ENCODE data around the gene STH.
"Not testable (repeated sequence)": the region's sequence is repeated elsewhere in the genome, so short reads cannot be mapped to it uniquely, and the experiment has no call there.

The STH gene

GRCh38 chr17:45998987-45999899 lies at the start of gene STH:
Gene STH (plus strand): TSS chr17:45999250. CDS start chr17:45999280, 30 bp downstream.
- DNase-seq: no peak

- no peak for DNase-seq
These were observed 49.2 kb upstream of the STH start for GRCh38 chr17:45949755-45950320.

- no peak for DNase-seq
These were observed 48.2 kb upstream of the STH start for GRCh38 chr17:45950888-45951287.

DNA sequence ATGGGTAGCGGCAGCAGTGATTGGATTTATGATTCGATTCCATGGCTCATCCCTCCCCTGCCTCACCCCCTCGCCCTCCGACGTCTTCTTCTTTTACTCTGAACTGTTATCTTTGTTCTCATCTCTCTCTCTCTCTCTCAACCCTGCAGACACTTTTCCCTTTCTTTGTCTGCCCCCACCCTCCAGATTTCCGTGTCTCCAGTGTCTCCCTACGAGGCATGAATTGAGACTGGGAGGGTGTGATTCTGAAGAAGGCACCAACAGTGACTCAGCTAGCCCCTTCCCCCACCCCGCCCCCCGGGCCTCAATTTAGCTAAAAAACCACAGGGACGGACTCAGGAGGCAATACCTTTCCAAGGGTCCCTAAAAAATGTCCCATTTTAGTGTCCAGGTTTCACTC lies 47.6 kb upstream of the STH start:
- DNase-seq: no peak

DNA sequence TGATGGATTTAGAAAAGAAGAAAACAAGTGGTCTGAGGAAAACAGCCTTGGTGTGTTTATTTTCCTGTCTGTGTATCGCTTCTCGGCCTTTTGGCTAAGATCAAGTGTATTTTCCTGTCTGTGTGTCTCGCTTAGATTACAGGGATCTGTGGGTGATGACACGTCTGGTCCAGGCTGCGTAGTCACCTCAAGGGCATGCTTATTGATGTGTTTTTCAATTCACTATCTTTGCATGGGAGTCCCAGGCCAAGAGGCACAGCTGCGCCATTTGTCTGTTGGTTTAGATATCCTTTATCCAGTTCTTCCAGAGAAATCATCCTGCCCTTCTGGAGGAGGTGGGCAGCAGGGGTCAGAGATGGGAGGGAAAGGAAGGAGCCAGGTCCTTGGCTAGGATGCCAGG lies 47.1 kb upstream of the STH start:
- no peak for DNase-seq

DNA sequence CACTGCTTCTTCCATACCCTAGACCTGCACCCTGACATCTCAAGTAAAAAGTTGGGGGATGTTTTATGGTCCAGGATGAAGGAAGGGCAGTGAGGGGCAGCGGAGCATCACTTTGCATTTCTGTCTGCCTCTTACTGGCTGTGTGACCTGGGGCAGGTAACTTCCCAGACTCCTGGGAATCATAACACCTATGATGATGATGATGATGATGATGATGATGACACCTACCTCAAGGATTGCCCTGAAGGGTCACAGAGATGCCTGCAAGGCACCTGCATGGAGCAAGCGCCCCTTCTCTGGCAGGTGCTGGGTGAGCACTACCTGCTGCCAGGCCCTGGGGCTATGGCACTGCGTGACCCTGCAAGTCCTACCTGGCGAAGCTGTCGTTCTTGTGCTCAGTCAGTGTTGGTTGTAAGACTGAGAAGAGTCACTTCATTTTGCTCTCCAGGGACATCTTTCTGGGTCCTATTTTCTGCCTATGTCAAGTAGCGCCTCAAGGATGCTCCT lies 46.2 kb upstream of the STH start:
- no peak for DNase-seq

DNA sequence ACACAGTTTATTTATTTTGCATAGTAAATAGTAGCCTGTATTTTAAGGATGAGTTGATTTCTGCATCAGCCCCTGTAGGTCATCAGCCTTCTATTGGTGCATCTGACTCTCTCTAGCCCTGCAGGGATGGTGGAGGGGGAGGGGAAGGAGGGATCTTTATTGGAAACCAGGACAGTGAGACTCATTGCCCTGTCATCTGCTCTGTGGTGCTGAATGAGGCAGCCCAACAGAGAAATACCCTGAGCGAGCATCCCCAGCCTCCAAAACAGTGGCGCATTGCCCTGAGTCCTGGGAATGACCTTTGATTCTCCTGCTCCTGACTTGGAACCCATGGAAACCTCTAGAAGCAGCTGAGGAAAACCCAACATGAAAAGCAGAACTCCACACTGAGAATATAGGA lies 45.5 kb upstream of the STH start:
- DNase-seq: no peak

GRCh38 chr17:45954914-45955313 lies 44.1 kb upstream of the STH start:
- no peak for DNase-seq

- DNase-seq: no peak
These were observed 43.7 kb upstream of the STH start for GRCh38 chr17:45955326-45955725.

- no peak for DNase-seq
These were observed 43.0 kb upstream of the STH start for GRCh38 chr17:45956090-45956489.

- DNase-seq: not testable (repeated sequence)
These were observed 42.3 kb upstream of the STH start for GRCh38 chr17:45956746-45957145.

- DNase-seq: no peak
These were observed 40.7 kb upstream of the STH start for GRCh38 chr17:45958307-45958706.

- DNase-seq: no peak
These were observed 39.9 kb upstream of the STH start for GRCh38 chr17:45958994-45959665.

DNA sequence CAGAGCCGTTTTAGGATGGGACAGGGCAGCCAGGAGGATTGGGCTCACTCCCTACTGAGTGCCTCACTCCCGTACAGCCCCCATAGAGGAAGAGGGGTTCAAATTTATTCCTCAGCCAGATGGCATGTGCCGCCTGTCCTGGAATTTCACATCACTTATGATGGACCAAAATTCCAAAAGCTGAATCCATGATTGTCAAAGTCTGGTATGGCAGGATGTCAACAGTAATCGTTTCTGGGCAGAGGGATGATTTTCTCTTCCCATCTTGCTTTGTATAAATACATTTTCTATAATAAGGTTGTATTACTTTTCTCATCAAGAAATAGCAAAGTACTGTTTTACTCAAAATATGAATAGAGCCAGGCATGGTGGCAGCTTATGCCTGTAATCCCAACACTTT lies 38.7 kb upstream of the STH start:
- no peak for DNase-seq

DNA sequence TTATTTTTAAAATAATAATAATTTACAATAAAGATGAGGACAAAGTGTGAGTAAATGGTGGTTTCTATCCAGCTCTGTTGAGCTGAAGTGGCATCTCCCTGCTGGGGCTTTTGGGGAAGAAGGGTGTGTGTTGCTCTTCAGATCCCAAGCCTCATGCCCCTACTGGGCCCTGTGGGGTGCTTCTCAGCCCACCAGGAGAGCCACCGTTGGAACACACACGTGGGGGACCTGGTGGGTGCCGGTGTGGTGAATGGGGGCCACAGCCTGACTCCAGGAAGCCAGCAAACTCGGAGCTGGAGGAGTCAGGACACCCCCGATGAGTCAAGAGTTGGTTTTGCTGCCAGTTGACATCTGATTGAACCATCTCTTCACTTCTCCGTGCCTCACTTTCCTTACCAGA lies 37.8 kb upstream of the STH start:
- DNase-seq: no peak

GRCh38 chr17:45962221-45962972 lies 36.7 kb upstream of the STH start:
- no peak for DNase-seq

GRCh38 chr17:45963283-45963682 lies 35.8 kb upstream of the STH start:
- no peak for DNase-seq

DNA sequence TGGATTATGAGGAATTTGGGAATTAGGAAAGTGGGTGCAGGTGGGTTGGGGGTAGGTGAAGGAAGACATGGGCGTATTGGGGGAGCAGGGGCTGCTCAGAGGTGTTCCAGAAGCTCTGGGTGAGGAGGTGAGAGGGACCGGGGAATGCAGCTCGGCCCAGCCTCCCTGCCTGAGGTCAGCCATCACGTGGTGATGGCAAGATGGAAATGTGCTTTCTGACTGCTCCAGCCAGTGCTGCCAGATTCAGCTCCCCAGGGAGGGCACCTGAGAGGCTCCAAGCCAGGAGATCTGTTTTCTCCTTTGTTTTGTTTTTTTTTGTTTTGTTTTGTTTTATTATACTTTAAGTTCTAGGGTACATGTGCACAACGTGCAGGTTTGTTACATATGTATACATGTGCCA lies 35.2 kb upstream of the STH start:
- no peak for DNase-seq

- DNase-seq: no peak
These were observed 34.4 kb upstream of the STH start for GRCh38 chr17:45964634-45965033.

DNA sequence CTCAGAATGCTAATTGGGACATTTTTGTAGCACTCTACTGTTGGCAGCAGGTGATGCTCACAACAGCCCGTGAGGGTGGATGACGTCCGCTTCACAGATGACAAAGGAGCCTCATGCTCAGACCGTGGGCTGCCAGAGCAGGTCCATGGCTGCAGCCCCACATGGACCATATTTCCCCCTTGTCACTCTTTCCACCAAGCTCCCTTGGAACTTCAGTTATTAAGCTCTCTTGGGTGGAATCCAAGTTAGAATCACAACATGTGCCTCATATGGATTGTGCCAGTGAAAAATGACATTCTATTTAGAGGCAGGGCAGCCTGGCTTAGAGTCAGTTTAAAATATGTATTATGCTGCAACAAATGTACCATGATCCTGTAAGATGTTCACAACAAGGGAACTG lies 33.2 kb upstream of the STH start:
- no peak for DNase-seq

DNA sequence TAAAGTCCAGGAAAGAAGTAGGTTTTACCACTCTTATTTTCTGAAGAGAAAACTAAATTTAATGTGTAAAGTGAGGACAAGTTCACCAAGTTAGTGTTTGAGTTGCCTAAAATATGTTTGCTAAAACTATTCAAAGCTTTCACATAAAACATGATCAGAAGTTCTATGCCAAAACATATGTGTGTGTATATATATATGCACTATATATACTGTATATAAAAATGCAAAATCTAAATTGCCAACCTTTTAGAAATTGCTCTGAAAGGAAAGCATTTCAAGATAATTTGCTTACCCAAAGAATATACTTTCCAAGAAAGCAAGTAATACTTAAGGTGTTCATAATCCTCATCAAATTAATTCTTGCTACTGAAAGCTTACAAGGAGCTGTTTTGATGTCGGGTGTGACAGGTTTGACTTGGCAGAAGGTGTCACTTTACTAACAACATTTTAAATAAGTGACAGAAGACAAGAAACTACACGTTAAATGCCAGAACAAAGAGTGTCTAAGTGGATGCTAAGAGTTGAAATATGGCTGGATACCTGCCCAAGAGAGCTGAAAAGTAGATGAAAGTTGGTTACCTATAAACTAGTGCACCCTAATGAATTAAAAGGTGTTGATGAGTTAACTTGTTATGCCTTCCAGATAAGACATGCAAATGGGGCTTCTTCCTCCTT lies 32.3 kb upstream of the STH start:
- DNase-seq: no peak

DNA sequence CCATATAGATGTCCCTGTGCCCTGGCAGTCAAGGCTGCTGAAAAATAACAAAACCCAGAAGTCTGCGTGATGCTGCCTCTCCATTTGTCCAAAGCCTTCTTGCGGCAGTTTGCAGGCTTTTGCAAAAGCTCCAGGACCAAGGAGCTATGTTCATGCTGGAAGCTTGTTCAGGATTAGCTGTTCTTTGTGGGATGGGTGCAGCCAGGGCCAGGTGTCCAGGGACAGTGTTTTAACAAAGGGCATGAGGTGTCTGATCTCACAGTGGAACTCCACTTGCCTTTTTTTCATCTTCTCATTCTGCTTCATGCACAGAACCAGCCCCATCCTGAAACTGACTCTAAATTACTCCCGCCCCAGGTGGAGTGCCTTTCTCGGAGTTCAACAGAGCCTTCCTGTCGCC lies 31.7 kb upstream of the STH start:
- DNase-seq: no peak
